Large intestine (tissue), 3 donors: Measurements from ENCODE around the gene TALDO1. TPM values are rescaled to one million over a fixed set of nuclear protein-coding genes. Genes with fewer than 3 reads are reported as not detected.

ENCODE experiments used
- DNase-seq, 2 donors: peaks; one replicate each; pipeline versions ENCODE4 v3.0.0 to v3.0.0-alpha.2; 2013
- H3K27ac ChIP-seq: one replicate; pipeline ENCODE4 v1.5.1; 2013; ENCODE audit warnings: low read length
- H3K27me3 ChIP-seq: 2 replicates; pipeline ENCODE4 v1.6.1; 2013; ENCODE audit warnings: low read length; ENCODE audit not compliant: control insufficient read depth, insufficient read depth
- H3K36me3 ChIP-seq: 2 replicates; pipeline ENCODE4 v1.6.1; 2013; ENCODE audit warnings: low read length; ENCODE audit not compliant: control insufficient read depth, insufficient read depth
- H3K4me1 ChIP-seq: one replicate; pipeline ENCODE4 v1.6.1; 2013; ENCODE audit warnings: low read length; ENCODE audit not compliant: control insufficient read depth, insufficient read depth
- H3K4me3 ChIP-seq: one replicate; pipeline ENCODE4 v1.5.1; 2013; ENCODE audit warnings: low read length
- H3K9me3 ChIP-seq: one replicate; pipeline ENCODE4 v1.6.1; 2013; ENCODE audit warnings: mild to moderate bottlenecking, low read depth, low read length, moderate library complexity; ENCODE audit not compliant: control insufficient read depth
- whole genome bisulfite sequencing: methylation state at CpG from one replicate; pipeline ENCODE4 v1.1.5; 2013; ENCODE audit warnings: low lambda C conversion rate; ENCODE audit not compliant: insufficient coverage; 5-methylcytosine and 5-hydroxymethylcytosine counted together
- polyA plus RNA-seq: library from polyadenylated mRNA; unstranded; fragments of 120-200 nt; gene quantifications from one replicate; pipeline ENCODE4 v1.2.1, GENCODE V29; 2013

The TALDO1 gene
- polyA plus RNA-seq, 1 donor, result 92.4 TPM

GRCh38 chr11:802018-802617 lies 54.9 kb downstream of the TALDO1 start:
- no peak overlapping the region for H3K4me3 ChIP-seq
- H3K4me1 ChIP-seq, result peaks cover 19% of the 10 kb centered on the region
- no CpG with 5 or more reads among the region's 21 CpGs for WGBS
- H3K36me3 ChIP-seq, result peaks cover 34% of the 10 kb centered on the region
- no peak overlapping the region for H3K27ac ChIP-seq
- H3K9me3 ChIP-seq, result peaks cover 3% of the 10 kb centered on the region
- DNase-seq, result no peak
- no peaks in the 10 kb centered on the region for H3K27me3 ChIP-seq

- Histone ChIP-seq H3K4me3 (no peak overlapping the region), H3K27me3 (no peaks in the 10 kb centered on the region), H3K36me3 (peaks cover 34% of the 10 kb centered on the region), H3K9me3 (peaks cover 3% of the 10 kb centered on the region), H3K27ac (no peak overlapping the region), H3K4me1 (peaks cover 18% of the 10 kb centered on the region)
- no CpG with 5 or more reads among the region's 28 CpGs for WGBS
- DNase-seq, result no peak
Observed at GRCh38 chr11:802693-803466, 55.6 kb downstream of the TALDO1 start.

GRCh38 chr11:803467-803742 lies 56.1 kb downstream of the TALDO1 start:
- H3K4me3 ChIP-seq, result no peak overlapping the region
- H3K9me3 ChIP-seq, result peaks cover 3% of the 10 kb centered on the region
- DNase-seq, result no peak
- H3K36me3 ChIP-seq, result peaks cover 34% of the 10 kb centered on the region
- H3K4me1 ChIP-seq, result peaks cover 19% of the 10 kb centered on the region
- H3K27ac ChIP-seq, result no peak overlapping the region
- no CpG with 5 or more reads among the region's 8 CpGs for WGBS
- no peaks in the 10 kb centered on the region for H3K27me3 ChIP-seq

- peaks cover 21% of the 10 kb centered on the region for H3K4me1 ChIP-seq
- H3K9me3 ChIP-seq, result peaks cover 3% of the 10 kb centered on the region
- no peaks in the 10 kb centered on the region for H3K27me3 ChIP-seq
- WGBS, result no CpG with 5 or more reads among the region's 26 CpGs
- peak overlapping the region; percentile 66 for H3K4me3 ChIP-seq
- no peak for DNase-seq
- H3K36me3 ChIP-seq, result peaks cover 32% of the 10 kb centered on the region
- H3K27ac ChIP-seq, result no peak overlapping the region
Observed at GRCh38 chr11:803770-804598, 56.7 kb downstream of the TALDO1 start.

GRCh38 chr11:804599-804964 lies 57.3 kb downstream of the TALDO1 start:
- Histone ChIP-seq H3K27me3 (no peaks in the 10 kb centered on the region), H3K27ac (no peak overlapping the region), H3K9me3 (peaks cover 3% of the 10 kb centered on the region), H3K4me3 (peak overlapping the region; percentile 66), H3K4me1 (peaks cover 21% of the 10 kb centered on the region), H3K36me3 (peaks cover 27% of the 10 kb centered on the region)
- no CpG with 5 or more reads among the region's 18 CpGs for WGBS
- DNase-seq, result no peak

- Histone ChIP-seq H3K4me1 (peaks cover 24% of the 10 kb centered on the region), H3K36me3 (peaks cover 27% of the 10 kb centered on the region), H3K4me3 (peak overlapping the region; percentile 92), H3K27me3 (no peaks in the 10 kb centered on the region), H3K27ac (peak overlapping the region; percentile 96), H3K9me3 (no peaks in the 10 kb centered on the region)
- no peak for DNase-seq
- no CpG with 5 or more reads among the region's 36 CpGs for WGBS
Observed at GRCh38 chr11:808427-809286, 61.4 kb downstream of the TALDO1 start.

- DNase-seq, result peak; percentile 97 to 99
- Histone ChIP-seq H3K36me3 (peaks cover 28% of the 10 kb centered on the region), H3K9me3 (no peaks in the 10 kb centered on the region), H3K27ac (peak within 1 kb of the TSS; percentile 96), H3K27me3 (no peaks in the 10 kb centered on the region), H3K4me1 (peaks cover 16% of the 10 kb centered on the region), H3K4me3 (peak within 1 kb of the TSS; percentile 92)
- WGBS, result no CpG with 5 or more reads among the region's 81 CpGs
Observed at GRCh38 chr11:809287-810039, 62.2 kb downstream of the TALDO1 start, which contains the start of gene RPLP2. Gene RPLP2 (plus strand): TSS chr11:809967. CDS start chr11:810235, 268 bp downstream.

- no CpG with 5 or more reads among the region's 55 CpGs for WGBS
- Histone ChIP-seq H3K36me3 (peaks cover 32% of the 10 kb centered on the region), H3K27me3 (no peaks in the 10 kb centered on the region), H3K4me1 (peaks cover 13% of the 10 kb centered on the region), H3K27ac (peak overlapping the region; percentile 96), H3K9me3 (no peaks in the 10 kb centered on the region), H3K4me3 (peak overlapping the region; percentile 92)
- no peak for DNase-seq
Observed at GRCh38 chr11:810040-810567, 62.8 kb downstream of the TALDO1 start.

- no CpG with 5 or more reads among the region's 14 CpGs for WGBS
- H3K27ac ChIP-seq, result no peak overlapping the region
- DNase-seq, result no peak
- H3K9me3 ChIP-seq, result no peaks in the 10 kb centered on the region
- H3K4me1 ChIP-seq, result peaks cover 13% of the 10 kb centered on the region
- no peaks in the 10 kb centered on the region for H3K27me3 ChIP-seq
- peaks cover 36% of the 10 kb centered on the region for H3K36me3 ChIP-seq
- H3K4me3 ChIP-seq, result peak overlapping the region; percentile 92
Observed at GRCh38 chr11:811446-812245, 64.4 kb downstream of the TALDO1 start.
